WTC11 (cell line): Measurements from ENCODE around the gene SEC24B. TPM values are rescaled to one million over a fixed set of nuclear protein-coding genes. Genes with fewer than 3 reads are reported as not detected.

Experiments
- ATAC-seq: fragments of 200-7000 bp; cut with Tn5 transposase; 2 replicates; pipeline ENCODE4 v1.10.0; 2021; ENCODE audit warnings: mild to moderate bottlenecking, moderate library complexity
- CTCF ChIA-PET: fragments of 300-600 bp; sonication (Branson Sonifier 250); formaldehyde crosslinking; loops from one replicate; lab custom pipeline; 2021; ENCODE audit warnings: antibody characterized with exemption; lab: Charles Lee
- POLR2A ChIA-PET: fragments of 350-600 bp; sonication (Branson Sonifier 250); formaldehyde crosslinking; loops from one replicate; lab custom pipeline; 2021; ENCODE audit warnings: antibody characterized with exemption; lab: Charles Lee
- DNase-seq: peaks from one replicate; pipeline ENCODE4 v3.0.0; 2021; ENCODE audit warnings: low spot score
- H3K27ac Mint-ChIP-seq: 2 replicates; pipeline ENCODE4 v1.8.0; 2021; ENCODE audit warnings: mixed read lengths
- H3K27me3 Mint-ChIP-seq: 2 replicates; pipeline ENCODE4 v1.8.0; 2021; ENCODE audit warnings: low read depth, mild to moderate bottlenecking, moderate library complexity, mixed read lengths
- H3K36me3 Mint-ChIP-seq: 2 replicates; pipeline ENCODE4 v1.8.0; 2021; ENCODE audit warnings: mixed read lengths
- H3K4me1 Mint-ChIP-seq: 2 replicates; pipeline ENCODE4 v1.8.0; 2022; ENCODE audit warnings: mixed read lengths
- H3K4me3 Mint-ChIP-seq: 2 replicates; pipeline ENCODE4 v1.8.0; 2021; ENCODE audit warnings: mild to moderate bottlenecking, moderate library complexity, mixed read lengths
- H3K9me3 Mint-ChIP-seq: 2 replicates; pipeline ENCODE4 v1.8.0; 2021; ENCODE audit warnings: mixed read lengths
- ATF1 ChIP-seq: sonication (generic); formaldehyde crosslinking; IDR thresholded peaks from 2 replicates; pipeline ENCODE4 v1.8.1; 2023; ENCODE audit warnings: mild to moderate bottlenecking, moderate library complexity, missing genetic modification reagents
- ATF6 ChIP-seq: sonication (generic); formaldehyde crosslinking; IDR thresholded peaks from 2 replicates; pipeline ENCODE4 v1.8.1; 2023; ENCODE audit warnings: mild to moderate bottlenecking, missing genetic modification reagents
- FOXJ3 ChIP-seq: sonication (generic); formaldehyde crosslinking; IDR thresholded peaks from 2 replicates; pipeline ENCODE4 v1.9.0; 2021; ENCODE audit warnings: missing genetic modification reagents, mild to moderate bottlenecking, borderline replicate concordance
- IRF1 ChIP-seq: sonication (generic); formaldehyde crosslinking; IDR thresholded peaks from 2 replicates; pipeline ENCODE4 v1.8.0; 2023; ENCODE audit warnings: missing genetic modification reagents
- KAT7 ChIP-seq: sonication (generic); formaldehyde crosslinking; IDR thresholded peaks from 2 replicates; pipeline ENCODE4 v1.8.1; 2023; ENCODE audit warnings: missing genetic modification reagents, mild to moderate bottlenecking, borderline replicate concordance
- RORB ChIP-seq: fragments of 250-450 bp; sonication (Bioruptor Pico); IDR thresholded peaks from 2 replicates; pipeline ENCODE4 v1.9.0; 2021; ENCODE audit warnings: mild to moderate bottlenecking
- ZBTB21 ChIP-seq: sonication (generic); formaldehyde crosslinking; IDR thresholded peaks from 2 replicates; pipeline ENCODE4 v1.8.1; 2023; ENCODE audit warnings: mild to moderate bottlenecking, missing genetic modification reagents, borderline replicate concordance
- ZMAT4 ChIP-seq: fragments of 250-450 bp; sonication (Bioruptor Pico); IDR thresholded peaks from 2 replicates; pipeline ENCODE4 v1.9.0; 2021; ENCODE audit warnings: mild to moderate bottlenecking
- ZNF219 ChIP-seq: sonication (generic); formaldehyde crosslinking; IDR thresholded peaks from 2 replicates; pipeline ENCODE4 v1.8.0; 2023; ENCODE audit warnings: missing genetic modification reagents, mild to moderate bottlenecking, borderline replicate concordance
- ZNF416 ChIP-seq: fragments of 250-450 bp; sonication (Bioruptor Pico); IDR thresholded peaks from 2 replicates; pipeline ENCODE4 v1.9.0; 2021; ENCODE audit warnings: mild to moderate bottlenecking, inconsistent platforms
- ZNF512 ChIP-seq: sonication (generic); formaldehyde crosslinking; IDR thresholded peaks from 2 replicates; pipeline ENCODE4 v1.8.1; 2022; ENCODE audit warnings: missing genetic modification reagents, borderline replicate concordance
- total RNA-seq: library from RNA; stranded (reverse); gene quantifications from 3 replicates; pipeline ENCODE4 v1.2.3, GENCODE V29; 2021
- TF ChIP-seq, protein P1 (sequence below): sonication (generic); formaldehyde crosslinking; IDR thresholded peaks from 2 replicates; pipeline ENCODE4 v1.8.0; 2023; ENCODE audit warnings: mild to moderate bottlenecking, missing genetic modification reagents
- TF ChIP-seq, protein P2 (sequence below): fragments of 250-450 bp; sonication (Bioruptor Pico); conservative IDR thresholded peaks from 2 replicates; pipeline ENCODE4 v1.9.0; 2021; ENCODE audit warnings: mild to moderate bottlenecking
- TF ChIP-seq, protein P3 (sequence below): fragments of 250-450 bp; sonication (Bioruptor Pico); IDR thresholded peaks from 2 replicates; pipeline ENCODE4 v1.9.0; 2021; ENCODE audit warnings: mild to moderate bottlenecking
- TF ChIP-seq, protein P4 (sequence below): fragments of 200-600 bp; IDR thresholded peaks from 2 replicates; pipeline ENCODE4 v1.8.0; 2022; ENCODE audit warnings: antibody characterized with exemption

The SEC24B gene
- total RNA-seq, 1 experiment from 2014 or later: 24.0 TPM

DNA sequence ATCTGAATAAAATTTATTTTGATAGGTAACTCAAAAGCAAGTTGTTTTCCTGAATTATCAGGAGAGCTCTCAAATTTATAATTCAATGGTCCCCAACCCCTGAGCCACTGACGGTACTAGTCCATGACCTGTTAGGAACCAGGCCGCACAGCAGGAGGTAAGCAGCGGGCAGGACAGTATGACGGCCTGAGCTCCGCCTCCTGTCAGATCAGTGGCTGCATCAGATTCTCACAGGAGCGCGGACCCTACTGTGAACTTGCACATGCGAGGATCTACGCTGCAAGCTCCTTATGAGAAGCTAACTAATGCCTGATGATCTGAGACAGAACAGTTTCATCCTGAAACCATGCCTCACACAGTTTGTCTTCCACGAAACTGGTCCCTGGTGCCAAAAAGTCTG lies 37.9 kb upstream of the SEC24B start (continued):
- TF ChIP-seq, protein P1, sequence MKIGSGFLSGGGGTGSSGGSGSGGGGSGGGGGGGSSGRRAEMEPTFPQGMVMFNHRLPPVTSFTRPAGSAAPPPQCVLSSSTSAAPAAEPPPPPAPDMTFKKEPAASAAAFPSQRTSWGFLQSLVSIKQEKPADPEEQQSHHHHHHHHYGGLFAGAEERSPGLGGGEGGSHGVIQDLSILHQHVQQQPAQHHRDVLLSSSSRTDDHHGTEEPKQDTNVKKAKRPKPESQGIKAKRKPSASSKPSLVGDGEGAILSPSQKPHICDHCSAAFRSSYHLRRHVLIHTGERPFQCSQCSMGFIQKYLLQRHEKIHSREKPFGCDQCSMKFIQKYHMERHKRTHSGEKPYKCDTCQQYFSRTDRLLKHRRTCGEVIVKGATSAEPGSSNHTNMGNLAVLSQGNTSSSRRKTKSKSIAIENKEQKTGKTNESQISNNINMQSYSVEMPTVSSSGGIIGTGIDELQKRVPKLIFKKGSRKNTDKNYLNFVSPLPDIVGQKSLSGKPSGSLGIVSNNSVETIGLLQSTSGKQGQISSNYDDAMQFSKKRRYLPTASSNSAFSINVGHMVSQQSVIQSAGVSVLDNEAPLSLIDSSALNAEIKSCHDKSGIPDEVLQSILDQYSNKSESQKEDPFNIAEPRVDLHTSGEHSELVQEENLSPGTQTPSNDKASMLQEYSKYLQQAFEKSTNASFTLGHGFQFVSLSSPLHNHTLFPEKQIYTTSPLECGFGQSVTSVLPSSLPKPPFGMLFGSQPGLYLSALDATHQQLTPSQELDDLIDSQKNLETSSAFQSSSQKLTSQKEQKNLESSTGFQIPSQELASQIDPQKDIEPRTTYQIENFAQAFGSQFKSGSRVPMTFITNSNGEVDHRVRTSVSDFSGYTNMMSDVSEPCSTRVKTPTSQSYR (CRISPR knock-in tag): no peak
- TF ChIP-seq ATF6 (CRISPR knock-in tag) (no peak), KAT7 (CRISPR knock-in tag) (no peak), ZMAT4 (CRISPR knock-in tag) (no peak), FOXJ3 (no peak), IRF1 (CRISPR knock-in tag) (no peak), ZNF416 (CRISPR knock-in tag) (no peak), ZNF512 (CRISPR knock-in tag) (no peak)
- TF ChIP-seq, protein P2, sequence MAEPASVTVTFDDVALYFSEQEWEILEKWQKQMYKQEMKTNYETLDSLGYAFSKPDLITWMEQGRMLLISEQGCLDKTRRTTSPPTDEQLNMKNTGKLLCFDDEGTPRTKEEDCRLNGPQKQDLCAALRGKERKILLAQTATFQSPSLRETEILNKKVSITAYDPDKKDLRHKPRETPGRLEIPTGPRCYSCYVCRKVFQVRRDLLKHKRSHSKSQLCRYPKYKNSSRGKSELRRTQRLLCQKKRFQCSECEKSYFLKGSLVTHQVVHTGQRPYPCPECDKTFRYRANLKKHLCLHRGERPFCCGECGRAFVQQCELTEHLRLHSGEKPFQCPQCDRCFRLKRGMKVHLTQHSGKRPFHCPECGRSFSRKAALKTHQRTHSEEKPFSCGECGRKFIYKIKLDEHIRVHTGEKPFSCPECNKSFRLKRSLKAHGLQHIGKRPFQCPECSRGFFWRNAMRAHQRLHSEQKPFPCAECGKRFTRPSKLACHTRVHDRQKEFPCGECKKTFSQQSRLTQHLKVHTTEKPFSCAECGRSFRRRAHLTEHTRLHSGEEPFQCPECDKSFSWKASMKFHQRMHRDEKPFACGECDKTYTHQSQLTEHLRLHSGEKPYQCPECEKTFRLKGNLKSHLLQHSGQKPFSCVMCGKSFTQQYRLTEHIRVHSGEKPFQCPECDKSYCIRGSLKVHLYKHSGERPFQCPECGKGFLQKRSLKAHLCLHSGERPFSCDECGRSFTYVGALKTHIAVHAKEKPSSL (CRISPR knock-in tag): no peak

DNA sequence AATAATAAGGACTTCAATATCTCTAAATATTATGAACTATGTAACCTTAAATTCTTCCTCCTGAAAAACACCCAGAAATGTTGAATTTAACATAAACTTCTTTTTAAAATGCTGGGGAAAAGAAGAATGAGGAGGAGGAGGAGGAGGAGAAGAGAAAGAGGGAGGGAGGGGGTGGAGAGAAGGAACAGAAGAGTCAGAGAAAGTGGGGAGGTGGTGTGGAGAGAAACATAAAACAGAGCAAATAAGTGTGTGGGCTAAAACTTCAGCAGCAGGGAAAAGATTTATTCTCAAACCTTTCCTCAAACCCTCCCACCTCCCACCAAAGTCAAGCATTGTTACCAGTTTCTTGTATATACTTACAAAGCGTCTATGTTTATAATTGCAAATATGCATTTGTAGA lies 34.7 kb upstream of the SEC24B start:
- no peak for DNase-seq
- POLR2A ChIA-PET: interaction anchor here (0.7 kb wide), 1 partner anchor 161 kb away, joined by 5 read pairs; no protein-coding TSS in a partner anchor
- no peaks in the 10 kb centered on the region for H3K9me3 Mint-ChIP-seq
- H3K4me3 Mint-ChIP-seq: no peak overlapping the region
- no peaks in the 10 kb centered on the region for H3K27me3 Mint-ChIP-seq
- no peaks in the 10 kb centered on the region for H3K36me3 Mint-ChIP-seq
- TF ChIP-seq ZBTB21 (CRISPR knock-in tag): no peak
- no peak for TF ChIP-seq RORB (CRISPR knock-in tag)
- CTCF ChIA-PET: no interaction called here
- peaks cover 17% of the 10 kb centered on the region for H3K4me1 Mint-ChIP-seq
- no peak for ATAC-seq
- no peak overlapping the region for H3K27ac Mint-ChIP-seq

DNA sequence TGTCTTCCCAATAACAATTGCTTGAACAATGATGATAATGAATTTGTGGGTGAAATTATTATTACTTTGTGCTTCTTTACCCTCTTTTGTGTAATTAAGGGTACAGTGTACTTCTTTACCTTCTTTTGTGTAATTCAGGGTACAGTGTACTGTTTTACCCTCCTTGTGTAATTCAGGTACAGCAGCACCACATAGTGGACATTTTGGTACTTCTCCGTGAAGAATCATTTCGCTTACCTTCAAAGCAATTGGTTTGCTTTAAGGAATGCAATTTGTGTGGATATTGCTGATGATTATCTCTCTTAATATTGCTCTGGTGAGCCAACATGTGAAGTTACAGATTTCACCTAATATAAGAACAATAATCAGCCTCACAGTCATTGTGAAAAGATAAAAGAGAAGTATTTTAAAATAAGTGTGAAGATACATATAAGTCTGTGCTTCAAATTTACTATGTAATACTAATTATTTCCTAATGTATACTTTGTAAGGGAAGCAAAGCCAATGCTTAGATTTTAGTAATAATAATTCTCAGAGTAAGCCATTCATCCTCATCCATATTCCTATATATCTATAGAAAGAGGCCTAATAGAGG lies 27.2 kb upstream of the SEC24B start:
- ChIA-PET POLR2A (no interaction called here), CTCF (interaction anchor here (2.3 kb wide), 1 partner anchor 113 kb away, joined by 6 read pairs; no protein-coding TSS in a partner anchor)
- Mint-ChIP-seq H3K4me1 (peaks cover 34% of the 10 kb centered on the region), H3K27ac (no peak overlapping the region), H3K9me3 (no peaks in the 10 kb centered on the region), H3K36me3 (no peaks in the 10 kb centered on the region), H3K27me3 (no peaks in the 10 kb centered on the region), H3K4me3 (no peak overlapping the region)
- no peak for TF ChIP-seq ZNF219 (CRISPR knock-in tag)
- TF ChIP-seq, protein P3, sequence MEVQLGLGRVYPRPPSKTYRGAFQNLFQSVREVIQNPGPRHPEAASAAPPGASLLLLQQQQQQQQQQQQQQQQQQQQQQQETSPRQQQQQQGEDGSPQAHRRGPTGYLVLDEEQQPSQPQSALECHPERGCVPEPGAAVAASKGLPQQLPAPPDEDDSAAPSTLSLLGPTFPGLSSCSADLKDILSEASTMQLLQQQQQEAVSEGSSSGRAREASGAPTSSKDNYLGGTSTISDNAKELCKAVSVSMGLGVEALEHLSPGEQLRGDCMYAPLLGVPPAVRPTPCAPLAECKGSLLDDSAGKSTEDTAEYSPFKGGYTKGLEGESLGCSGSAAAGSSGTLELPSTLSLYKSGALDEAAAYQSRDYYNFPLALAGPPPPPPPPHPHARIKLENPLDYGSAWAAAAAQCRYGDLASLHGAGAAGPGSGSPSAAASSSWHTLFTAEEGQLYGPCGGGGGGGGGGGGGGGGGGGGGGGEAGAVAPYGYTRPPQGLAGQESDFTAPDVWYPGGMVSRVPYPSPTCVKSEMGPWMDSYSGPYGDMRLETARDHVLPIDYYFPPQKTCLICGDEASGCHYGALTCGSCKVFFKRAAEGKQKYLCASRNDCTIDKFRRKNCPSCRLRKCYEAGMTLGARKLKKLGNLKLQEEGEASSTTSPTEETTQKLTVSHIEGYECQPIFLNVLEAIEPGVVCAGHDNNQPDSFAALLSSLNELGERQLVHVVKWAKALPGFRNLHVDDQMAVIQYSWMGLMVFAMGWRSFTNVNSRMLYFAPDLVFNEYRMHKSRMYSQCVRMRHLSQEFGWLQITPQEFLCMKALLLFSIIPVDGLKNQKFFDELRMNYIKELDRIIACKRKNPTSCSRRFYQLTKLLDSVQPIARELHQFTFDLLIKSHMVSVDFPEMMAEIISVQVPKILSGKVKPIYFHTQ (CRISPR knock-in tag): no peak
- TF ChIP-seq, protein P4, sequence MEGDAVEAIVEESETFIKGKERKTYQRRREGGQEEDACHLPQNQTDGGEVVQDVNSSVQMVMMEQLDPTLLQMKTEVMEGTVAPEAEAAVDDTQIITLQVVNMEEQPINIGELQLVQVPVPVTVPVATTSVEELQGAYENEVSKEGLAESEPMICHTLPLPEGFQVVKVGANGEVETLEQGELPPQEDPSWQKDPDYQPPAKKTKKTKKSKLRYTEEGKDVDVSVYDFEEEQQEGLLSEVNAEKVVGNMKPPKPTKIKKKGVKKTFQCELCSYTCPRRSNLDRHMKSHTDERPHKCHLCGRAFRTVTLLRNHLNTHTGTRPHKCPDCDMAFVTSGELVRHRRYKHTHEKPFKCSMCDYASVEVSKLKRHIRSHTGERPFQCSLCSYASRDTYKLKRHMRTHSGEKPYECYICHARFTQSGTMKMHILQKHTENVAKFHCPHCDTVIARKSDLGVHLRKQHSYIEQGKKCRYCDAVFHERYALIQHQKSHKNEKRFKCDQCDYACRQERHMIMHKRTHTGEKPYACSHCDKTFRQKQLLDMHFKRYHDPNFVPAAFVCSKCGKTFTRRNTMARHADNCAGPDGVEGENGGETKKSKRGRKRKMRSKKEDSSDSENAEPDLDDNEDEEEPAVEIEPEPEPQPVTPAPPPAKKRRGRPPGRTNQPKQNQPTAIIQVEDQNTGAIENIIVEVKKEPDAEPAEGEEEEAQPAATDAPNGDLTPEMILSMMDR: 0 out of 2 replicates have a peak, but pooled peaks have one; percentile 41
- no peak for TF ChIP-seq ATF1 (CRISPR knock-in tag)
- DNase-seq: no peak
- ATAC-seq: peak; percentile 65
